COR-L47 (cell line): Measurements from ENCODE around the gene LSM14B.
"Not testable (repeated sequence)": the region's sequence is repeated elsewhere in the genome, so short reads cannot be mapped to it uniquely, and the experiment has no call there.

ENCODE experiments used
- DNase-seq: peaks from one replicate; lab custom pipeline; 2025; lab: John Stamatoyannopoulos, UW

LSM14B gene

DNA sequence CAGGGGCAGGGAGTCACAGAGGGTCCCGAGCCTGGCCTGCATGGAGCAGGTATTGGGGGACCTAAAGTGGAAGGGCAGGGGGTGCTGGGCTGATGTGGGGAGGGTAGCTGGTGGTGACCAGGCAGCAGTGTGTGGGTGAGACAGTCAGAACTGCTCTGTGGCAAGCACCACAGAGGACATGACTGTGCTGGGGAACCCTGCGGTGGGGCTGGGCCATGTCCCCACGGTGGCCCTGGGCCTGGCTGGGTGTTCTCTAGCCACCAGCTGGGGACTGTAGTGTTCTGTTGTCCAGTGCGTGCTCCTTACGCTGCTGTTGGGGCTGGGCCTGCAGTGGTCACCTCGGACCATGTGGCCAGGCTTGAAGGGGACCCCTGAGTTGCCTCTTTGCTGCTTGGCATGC, 24.9 kb downstream of the LSM14B start:
- DNase-seq = no peak

- DNase-seq = no peak
Observed at GRCh38 chr20:62147528-62147927, 25.3 kb downstream of the LSM14B start.

DNA sequence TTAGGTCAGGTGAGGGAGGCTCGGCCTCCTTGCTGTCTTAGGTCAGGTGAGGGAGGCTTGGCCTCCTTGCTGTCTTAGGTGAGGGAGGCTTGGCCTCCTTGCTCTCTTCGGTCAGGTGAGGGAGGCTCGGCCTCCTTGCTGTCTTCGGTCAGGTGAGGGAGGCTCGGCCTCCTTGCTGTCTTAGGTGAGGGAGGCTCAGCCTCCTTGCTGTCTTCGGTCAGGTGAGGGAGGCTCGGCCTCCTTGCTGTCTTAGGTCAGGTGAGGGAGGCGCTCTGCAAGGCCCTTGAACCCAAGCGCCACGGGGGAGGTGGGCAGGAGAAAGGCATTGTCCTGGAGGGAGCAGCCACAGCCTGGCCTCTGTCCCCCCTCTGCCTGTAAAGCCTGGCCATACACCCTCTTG, 26.1 kb downstream of the LSM14B start:
- DNase-seq = not testable (repeated sequence)

GRCh38 chr20:62148908-62149314, 26.6 kb downstream of the LSM14B start:
- no peak for DNase-seq

DNA sequence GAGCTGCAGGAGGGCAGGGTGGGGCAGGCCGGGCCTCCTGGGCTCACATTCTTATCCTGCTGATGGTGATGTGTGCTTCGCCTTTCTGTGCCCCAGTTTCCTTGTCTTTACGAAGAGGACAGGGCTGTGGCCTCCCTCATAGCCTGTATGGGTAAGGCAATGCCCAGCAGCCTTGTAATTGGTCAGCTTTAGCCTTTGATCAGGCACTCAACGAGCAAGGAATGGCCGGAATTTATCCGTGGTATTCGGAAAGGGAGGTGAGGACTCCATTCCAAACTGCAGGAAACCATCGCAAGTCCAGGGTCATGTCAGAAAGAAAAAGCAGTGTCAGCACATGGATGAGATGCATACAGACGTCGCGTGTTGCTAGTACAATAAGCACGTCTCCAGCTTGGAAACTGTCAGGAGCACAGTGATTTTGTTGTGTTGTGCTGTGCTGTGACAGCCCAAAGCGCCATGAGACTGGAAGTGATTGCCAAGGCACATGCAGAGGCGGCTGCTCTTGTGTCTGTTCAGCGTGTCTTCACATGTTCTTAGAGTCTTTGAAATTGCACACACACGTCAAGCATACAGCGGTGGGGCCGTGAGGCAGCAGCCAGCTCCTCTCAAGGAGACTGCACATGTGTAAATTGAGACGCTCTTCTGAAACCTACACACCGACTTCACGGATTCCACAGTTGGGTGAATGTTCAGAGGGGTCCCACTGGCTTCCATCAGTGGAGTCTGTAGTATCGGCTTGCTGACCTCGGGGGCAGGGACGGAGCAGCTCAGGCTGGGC, 27.4 kb downstream of the LSM14B start:
- DNase-seq = no peak

DNA sequence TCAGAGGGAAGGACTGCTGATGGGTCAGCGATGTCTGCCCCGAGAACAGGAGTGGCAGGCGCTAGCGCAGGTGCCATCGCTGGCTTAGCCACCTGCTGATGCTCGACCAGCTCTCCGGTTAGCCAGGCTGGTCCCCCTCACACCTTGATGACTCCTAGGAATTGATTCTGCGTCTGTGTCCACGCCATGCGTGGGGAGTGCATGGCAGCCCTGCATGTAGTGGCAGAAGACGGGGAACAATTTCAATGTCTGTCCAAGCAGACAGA, 28.0 kb downstream of the LSM14B start:
- no peak for DNase-seq

DNA sequence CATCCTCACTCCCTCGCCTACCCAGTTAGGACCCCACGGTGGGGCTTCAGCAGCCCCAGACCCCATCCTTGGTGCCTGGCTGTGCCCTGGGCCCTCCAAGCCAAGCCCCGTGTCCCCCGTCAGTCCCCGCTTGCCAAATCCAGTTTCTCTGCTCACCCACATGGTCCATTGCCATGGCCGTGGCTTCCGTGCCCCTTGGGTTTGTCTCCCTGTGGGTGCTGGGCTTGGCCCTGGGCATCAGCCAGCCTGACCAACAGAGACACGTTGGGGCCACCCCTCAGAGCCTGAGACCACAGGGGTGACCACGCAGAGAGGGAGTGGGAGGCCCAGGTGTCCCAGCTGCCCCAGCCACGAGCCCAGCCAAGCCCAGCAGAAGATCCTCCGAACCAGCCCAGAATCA, 28.9 kb downstream of the LSM14B start:
- DNase-seq = no peak

GRCh38 chr20:62151835-62152364, 29.6 kb downstream of the LSM14B start:
- DNase-seq = no peak

- no peak for DNase-seq
Observed at GRCh38 chr20:62155428-62156253, 33.4 kb downstream of the LSM14B start.

- DNase-seq = no peak
Observed at GRCh38 chr20:62156254-62156556, 33.9 kb downstream of the LSM14B start.

DNA sequence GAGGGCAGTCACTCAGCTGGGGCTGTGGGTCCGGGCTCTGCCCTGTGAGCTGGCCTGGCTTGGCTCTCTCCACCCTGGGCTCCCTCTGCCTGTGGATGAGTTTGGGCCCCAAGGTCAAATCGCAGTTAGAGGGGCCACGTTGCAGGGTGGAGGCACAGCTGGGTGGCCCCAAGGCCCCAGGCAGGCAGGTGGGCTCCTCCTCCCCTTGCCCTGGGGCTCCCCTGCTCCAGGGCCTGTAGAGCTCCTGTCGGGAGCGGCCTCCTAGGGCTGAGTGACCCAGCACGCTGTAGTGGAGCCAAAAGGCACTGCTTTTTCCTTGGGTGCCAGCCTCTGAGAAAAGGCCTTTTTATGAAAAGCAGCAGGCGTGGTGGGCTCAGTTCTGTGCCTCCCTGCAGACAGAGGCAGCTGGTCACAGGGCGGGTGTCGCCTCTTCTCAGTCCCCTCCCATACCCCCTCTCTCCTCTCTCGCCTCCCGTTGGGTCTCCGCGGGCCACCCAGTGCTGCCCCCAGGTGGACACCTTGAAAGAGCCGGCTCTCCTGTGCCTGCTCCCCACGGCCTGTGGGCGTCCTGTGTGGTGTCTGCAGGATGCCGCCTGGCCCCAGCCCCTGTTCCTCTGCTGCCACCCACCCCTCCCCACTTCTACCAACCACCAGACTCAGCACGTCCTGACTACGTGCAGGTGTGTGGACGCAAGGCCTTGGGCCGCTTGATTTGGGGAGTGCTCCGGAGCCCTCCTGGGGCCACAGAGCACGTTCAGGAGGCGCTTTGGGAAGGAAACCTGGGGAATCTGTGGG, 34.5 kb downstream of the LSM14B start:
- DNase-seq = peak; percentile 42

- no peak for DNase-seq
Observed at GRCh38 chr20:62157387-62158087, 35.3 kb downstream of the LSM14B start.

- no peak for DNase-seq
Observed at GRCh38 chr20:62158088-62158400, 35.8 kb downstream of the LSM14B start.

DNA sequence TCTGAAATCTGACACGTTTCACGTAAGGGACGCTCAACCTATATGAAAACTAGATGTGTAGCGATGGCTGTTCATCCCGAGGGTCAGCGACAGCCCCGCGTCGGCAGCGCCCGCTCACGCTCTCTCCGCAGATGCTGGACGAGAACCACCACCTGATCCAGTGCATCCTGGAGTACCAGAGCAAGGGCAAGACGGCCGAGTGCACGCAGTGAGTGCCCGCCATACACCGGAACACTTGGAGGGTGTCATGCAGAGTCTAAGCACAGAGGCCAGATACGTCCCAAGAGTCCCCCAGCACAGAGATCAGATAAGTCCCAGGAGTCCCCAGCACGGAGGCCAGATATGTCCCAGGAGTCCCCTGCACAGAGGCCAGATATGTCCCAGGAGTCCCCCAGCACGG, 36.3 kb downstream of the LSM14B start:
- DNase-seq = no peak

DNA sequence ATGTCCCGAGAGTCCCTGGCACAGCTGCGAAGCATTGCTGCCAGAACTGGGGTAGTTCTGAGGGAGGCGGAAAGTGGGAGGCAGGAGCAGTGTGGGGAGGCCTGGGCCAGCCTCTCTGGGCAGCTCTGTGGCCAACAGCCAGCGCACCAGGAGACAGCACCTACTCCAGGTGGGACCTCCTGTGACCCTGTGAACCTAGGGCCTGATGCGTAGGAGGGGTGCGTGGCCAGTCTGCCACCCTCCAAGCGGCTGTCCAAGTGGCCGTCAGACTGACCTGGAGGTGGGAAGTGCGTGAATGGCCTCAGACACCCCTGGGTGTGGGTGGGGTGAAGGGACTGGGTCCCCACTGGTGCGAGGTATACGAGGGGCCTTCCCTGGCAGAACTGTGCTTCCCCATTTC, 36.8 kb downstream of the LSM14B start:
- DNase-seq = no peak

GRCh38 chr20:62159839-62160238, 37.6 kb downstream of the LSM14B start:
- no peak for DNase-seq

GRCh38 chr20:62160253-62160652, 38.0 kb downstream of the LSM14B start:
- no peak for DNase-seq

DNA sequence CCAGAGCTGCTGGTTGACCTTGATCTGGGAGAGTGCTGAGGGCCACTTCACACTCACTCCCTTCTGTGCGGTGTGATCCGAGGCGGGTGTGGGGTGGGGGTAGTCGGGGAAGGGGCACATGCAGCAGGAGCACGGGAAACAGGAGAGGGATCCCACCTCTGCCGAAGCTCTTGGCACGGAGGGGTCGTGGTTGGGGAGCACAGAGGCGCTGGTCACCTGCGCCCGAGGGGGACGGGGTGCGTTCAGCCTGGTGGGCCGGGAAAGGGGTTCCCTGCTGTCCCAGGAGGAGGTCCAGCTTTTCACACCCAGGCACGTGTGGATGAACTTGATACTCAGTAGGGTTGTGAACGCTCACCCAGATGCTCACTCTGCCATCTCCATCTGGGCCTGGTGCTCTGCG, 38.6 kb downstream of the LSM14B start:
- no peak for DNase-seq

GRCh38 chr20:62161347-62161746, 39.1 kb downstream of the LSM14B start:
- no peak for DNase-seq

DNA sequence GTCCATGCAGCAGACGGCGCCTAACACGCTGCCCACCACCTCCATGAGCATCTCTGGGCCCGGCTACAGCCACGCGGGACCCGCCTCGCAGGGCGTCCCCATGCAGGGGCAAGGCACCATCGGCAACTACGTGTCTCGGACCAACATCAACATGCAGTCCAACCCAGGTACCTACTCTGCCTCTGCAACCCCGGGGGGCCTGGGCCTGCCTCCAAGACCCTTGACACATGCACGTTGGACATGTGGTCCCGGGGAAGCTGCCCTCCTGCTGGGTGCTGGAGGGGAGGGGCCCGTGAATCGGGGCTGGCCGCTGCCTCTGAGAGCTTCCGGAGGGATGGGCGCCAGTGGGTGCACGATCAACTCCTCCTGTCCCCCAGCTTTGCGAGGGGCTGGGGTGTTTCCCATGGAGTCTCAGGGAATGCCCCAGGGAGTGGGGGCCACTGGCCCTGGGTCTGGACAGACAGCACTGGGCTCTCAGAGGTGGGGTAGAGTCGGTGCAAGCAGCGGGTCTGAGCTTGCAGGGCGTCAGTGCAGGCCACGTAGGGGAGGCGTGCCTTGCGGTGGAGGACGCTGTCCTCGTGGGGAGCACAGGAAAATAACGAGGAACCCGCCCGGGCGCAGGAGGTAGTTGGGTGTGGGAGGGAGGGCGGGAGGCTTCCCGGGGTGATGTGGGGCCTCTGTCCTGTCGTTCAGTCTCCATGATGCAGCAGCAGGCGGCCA, 40.6 kb downstream of the LSM14B start:
- no peak for DNase-seq

GRCh38 chr20:62163485-62163865, 41.2 kb downstream of the LSM14B start:
- no peak for DNase-seq
